Epidermal melanocyte (primary cell): ENCODE measurements around the gene TERF2IP.

Experiments
- DNase-seq: peaks from one replicate; pipeline ENCODE4 v3.0.0; 2011; ENCODE audit warnings: low spot score; ENCODE audit not compliant: insufficient read length

TERF2IP gene

GRCh38 chr16:75635036-75635435 is 12.5 kb upstream of the TERF2IP start:
- DNase-seq: no peak

- no peak for DNase-seq
Observed at GRCh38 chr16:75640598-75640997, 7.0 kb upstream of the TERF2IP start.

- no peak for DNase-seq
Observed at GRCh38 chr16:75644240-75645012, 3.1 kb upstream of the TERF2IP start.

- DNase-seq: no peak
Observed at GRCh38 chr16:75647112-75647491, 471 bp upstream of the TERF2IP start.

GRCh38 chr16:75648265-75649076 is 898 bp downstream of the TERF2IP start:
- DNase-seq: peak; percentile 57

GRCh38 chr16:75653922-75654321 is 6.3 kb downstream of the TERF2IP start:
- DNase-seq: peak; percentile 22

GRCh38 chr16:75658175-75658574 is 10.6 kb downstream of the TERF2IP start:
- DNase-seq: no peak

- DNase-seq: no peak
Observed at GRCh38 chr16:75660321-75660720, 12.7 kb downstream of the TERF2IP start.

- no peak for DNase-seq
Observed at GRCh38 chr16:75660726-75661302, 13.2 kb downstream of the TERF2IP start.

GRCh38 chr16:75667503-75667902 is 19.9 kb downstream of the TERF2IP start:
- no peak for DNase-seq

GRCh38 chr16:75676909-75677308 is 29.3 kb downstream of the TERF2IP start, which contains the start of gene CPHXL2:
CPHXL2 (minus strand) TSS chr16:75677009; CDS start chr16:75676999, 10 bp downstream.
- DNase-seq: no peak

GRCh38 chr16:75679366-75679765 is 31.8 kb downstream of the TERF2IP start:
- no peak for DNase-seq

GRCh38 chr16:75682308-75682707 is 34.7 kb downstream of the TERF2IP start:
- DNase-seq: no peak

GRCh38 chr16:75687361-75687760 is 39.8 kb downstream of the TERF2IP start:
- DNase-seq: no peak

- no peak for DNase-seq
Observed at GRCh38 chr16:75695708-75696107, 48.1 kb downstream of the TERF2IP start.

- DNase-seq: no peak
Observed at GRCh38 chr16:75697571-75697970, 50.0 kb downstream of the TERF2IP start.

GRCh38 chr16:75701361-75701760 is 53.8 kb downstream of the TERF2IP start, which contains the start of gene DUXB:
DUXB (minus strand) TSS chr16:75701461; CDS start chr16:75701418, 43 bp downstream.
- no peak for DNase-seq

- DNase-seq: no peak
Observed at GRCh38 chr16:75702242-75702641, 54.7 kb downstream of the TERF2IP start.

GRCh38 chr16:75703306-75703705 is 55.7 kb downstream of the TERF2IP start:
- DNase-seq: no peak
